ENCODE measurements around the gene DLG4. TPM values are rescaled to one million over a fixed set of nuclear protein-coding genes. Genes with fewer than 3 reads are reported as not detected.

The DLG4 gene
- total and polyA plus RNA-seq, 2 experiments from 2014 or later = 2.9 to 10.7 TPM

DNA sequence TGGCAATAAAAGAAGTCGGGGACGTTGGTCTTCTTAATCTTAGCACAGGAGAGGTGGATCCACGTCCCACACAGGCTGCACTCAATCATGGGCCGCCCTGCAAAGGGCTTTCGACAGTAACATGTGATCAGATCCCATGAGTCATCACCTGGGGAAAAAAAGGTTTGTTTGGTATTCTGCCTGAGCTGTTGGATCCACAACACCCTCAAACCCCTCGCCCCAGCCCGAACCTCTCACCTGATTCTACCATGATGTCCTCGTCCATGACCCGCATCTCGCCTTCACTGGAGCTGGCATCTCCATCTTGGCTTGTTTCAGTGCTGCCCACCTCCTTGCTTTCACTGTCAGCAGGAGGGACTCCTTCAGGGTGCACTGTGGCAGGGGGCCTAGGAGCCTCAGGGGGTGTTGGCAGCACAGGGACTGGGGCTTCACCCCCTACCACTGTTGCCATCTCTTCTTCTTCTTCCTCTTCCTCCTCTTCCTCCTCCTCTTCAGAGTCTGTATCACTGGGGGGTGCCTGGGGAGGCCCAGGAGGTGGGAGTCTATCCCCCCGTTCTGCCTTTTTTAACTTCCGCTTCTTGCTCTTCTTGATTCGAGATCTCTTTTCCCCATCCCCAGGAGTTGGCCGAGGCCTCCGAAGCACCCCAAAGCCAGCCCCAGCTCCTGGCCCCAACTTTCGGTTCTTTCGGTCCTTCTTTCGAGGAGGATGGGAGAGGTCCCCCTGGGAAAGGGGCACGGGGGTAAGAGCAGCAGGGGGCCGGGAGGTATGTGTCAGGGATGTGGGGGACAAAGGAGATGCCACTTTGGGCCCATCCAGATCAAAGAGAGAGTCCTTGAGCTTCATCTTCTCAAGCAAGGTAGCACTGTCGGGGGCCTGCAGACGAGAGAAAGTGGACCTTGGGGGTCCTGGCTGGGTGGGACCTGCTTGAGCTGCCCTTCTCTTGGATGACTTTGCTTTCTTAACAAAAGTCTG is 16.3 kb upstream of the DLG4 start:
- H3K36me3 ChIP-seq (replicated peaks; ENCODE audit: insufficient read depth, low read depth) = no peaks in the 10 kb centered on the region
- no peak overlapping the region for H2AFZ ChIP-seq
- H3K4me3 ChIP-seq = no peak overlapping the region
- H3K27me3 ChIP-seq = no peaks in the 10 kb centered on the region
- TF ChIP-seq EZH2 (IDR thresholded peaks at IDR 0.05; ENCODE audit: borderline replicate concordance) (no peak), EZH2phosphoT487 (IDR thresholded peaks at IDR 0.05; ENCODE audit: low read depth, severe bottlenecking, unreplicated experiment) (no peak)
- TF ChIP-seq, protein P1, sequence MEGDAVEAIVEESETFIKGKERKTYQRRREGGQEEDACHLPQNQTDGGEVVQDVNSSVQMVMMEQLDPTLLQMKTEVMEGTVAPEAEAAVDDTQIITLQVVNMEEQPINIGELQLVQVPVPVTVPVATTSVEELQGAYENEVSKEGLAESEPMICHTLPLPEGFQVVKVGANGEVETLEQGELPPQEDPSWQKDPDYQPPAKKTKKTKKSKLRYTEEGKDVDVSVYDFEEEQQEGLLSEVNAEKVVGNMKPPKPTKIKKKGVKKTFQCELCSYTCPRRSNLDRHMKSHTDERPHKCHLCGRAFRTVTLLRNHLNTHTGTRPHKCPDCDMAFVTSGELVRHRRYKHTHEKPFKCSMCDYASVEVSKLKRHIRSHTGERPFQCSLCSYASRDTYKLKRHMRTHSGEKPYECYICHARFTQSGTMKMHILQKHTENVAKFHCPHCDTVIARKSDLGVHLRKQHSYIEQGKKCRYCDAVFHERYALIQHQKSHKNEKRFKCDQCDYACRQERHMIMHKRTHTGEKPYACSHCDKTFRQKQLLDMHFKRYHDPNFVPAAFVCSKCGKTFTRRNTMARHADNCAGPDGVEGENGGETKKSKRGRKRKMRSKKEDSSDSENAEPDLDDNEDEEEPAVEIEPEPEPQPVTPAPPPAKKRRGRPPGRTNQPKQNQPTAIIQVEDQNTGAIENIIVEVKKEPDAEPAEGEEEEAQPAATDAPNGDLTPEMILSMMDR (IDR thresholded peaks at IDR 0.05; ENCODE audit: poor library complexity) = no peak
- no peaks in the 10 kb centered on the region for H3K9me3 ChIP-seq (ENCODE audit: low read depth)
- DNase-seq (ENCODE audit: low spot score) = peak; percentile 73
- H3K79me2 ChIP-seq = peaks cover 84% of the 10 kb centered on the region
- peaks cover 40% of the 10 kb centered on the region for H3K4me1 ChIP-seq (ENCODE audit: insufficient read depth)
- H3K9me2 ChIP-seq (replicated peaks; ENCODE audit: insufficient read depth) = no peaks in the 10 kb centered on the region
- peak overlapping the region; percentile 97 for H3K27ac ChIP-seq
- H3K4me2 ChIP-seq = peak overlapping the region; percentile 92
- WGBS (ENCODE audit: low lambda C conversion rate, missing lambda C conversion rate) = 84% methylated on average over 22 of the region's 22 CpGs
- H4K20me1 ChIP-seq (ENCODE audit: insufficient read depth, poor library complexity, severe bottlenecking) = peaks cover 21% of the 10 kb centered on the region

DNA sequence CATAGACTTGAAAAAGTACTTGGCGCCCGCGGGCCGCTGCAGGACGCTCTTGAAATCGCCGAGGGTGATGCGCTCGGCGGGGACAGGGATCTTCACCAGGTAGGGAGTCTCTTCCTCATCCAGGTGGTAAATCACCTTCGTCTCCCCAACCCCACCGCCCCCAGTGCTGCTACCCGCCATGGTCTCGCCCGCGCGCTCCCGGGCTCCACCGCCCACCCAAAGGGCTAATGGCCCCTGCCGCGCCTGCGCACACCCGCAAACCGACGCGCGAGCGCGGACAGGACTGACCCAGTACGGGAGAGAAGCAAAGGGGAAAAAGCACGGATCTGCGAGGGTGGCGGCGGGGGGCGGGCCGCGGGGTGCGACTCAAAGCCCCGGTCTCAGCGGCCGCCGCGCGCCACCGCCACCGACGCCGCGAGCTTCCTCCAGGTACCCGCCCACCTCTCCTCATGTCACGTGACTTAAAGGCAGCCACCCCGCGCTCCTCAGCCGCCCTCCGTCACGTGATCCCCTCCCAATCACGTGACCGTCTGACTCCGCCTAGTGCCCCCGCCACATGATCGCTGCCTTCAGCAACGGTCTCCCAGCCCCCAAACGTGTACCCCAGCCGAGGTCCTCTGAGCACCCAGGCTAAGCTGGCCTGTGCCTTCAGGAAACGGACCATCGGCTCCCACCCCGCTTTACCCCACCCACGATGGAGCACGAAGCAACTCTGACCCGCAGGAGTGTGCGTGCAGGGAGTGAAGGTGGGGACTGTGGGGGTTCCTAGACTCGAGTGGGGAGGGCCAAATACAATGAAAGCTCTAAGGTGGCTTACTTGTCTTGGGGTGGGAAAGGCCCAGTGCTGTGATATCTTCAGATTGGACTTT is 14.7 kb upstream of the DLG4 start, which contains the start of gene DVL2:
Gene DVL2, minus strand, starts transcription at position 435 of the 869 bp plus-strand sequence. Its CDS starts 255 bp downstream, at position 180.
- Histone ChIP-seq H2AFZ (peak within 1 kb of the TSS; percentile 43), H4K20me1 (ENCODE audit: insufficient read depth, poor library complexity, severe bottlenecking) (peaks cover 32% of the 10 kb centered on the region), H3K36me3 (replicated peaks; ENCODE audit: insufficient read depth, low read depth) (no peaks in the 10 kb centered on the region), H3K9me2 (replicated peaks; ENCODE audit: insufficient read depth) (no peaks in the 10 kb centered on the region), H3K4me1 (ENCODE audit: insufficient read depth) (peaks cover 28% of the 10 kb centered on the region), H3K27me3 (no peaks in the 10 kb centered on the region), H3K4me2 (peak within 1 kb of the TSS; percentile 92), H3K4me3 (peak within 1 kb of the TSS; percentile 88), H3K9me3 (ENCODE audit: low read depth) (no peaks in the 10 kb centered on the region), H3K79me2 (peaks cover 89% of the 10 kb centered on the region), H3K27ac (peak within 1 kb of the TSS; percentile 97)
- TF ChIP-seq, protein P1 (IDR thresholded peaks at IDR 0.05; ENCODE audit: poor library complexity) = no peak
- TF ChIP-seq EZH2 (IDR thresholded peaks at IDR 0.05; ENCODE audit: borderline replicate concordance) (no peak), EZH2phosphoT487 (IDR thresholded peaks at IDR 0.05; ENCODE audit: low read depth, severe bottlenecking, unreplicated experiment) (no peak)
- DNase-seq (ENCODE audit: low spot score) = peak; percentile 98
- WGBS (ENCODE audit: low lambda C conversion rate, missing lambda C conversion rate) = 5% methylated on average over 31 of the region's 72 CpGs

DNA sequence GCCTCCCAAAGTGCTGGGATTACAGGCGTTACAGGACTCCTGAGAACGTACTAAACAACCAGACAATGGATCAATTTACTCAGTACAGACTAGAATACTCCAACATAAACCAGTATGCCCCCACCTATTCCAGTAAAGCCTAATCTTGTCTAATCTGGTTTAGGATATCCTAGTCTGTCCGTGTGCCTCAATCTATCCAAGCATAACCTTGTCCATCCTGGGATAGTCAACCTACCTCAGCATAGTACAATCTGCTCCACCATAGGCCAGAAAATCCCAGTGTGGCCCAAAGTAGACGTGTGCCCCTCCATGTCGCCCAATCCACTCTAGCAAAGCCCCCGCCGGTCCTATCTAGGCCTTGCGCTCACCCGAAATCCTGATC is 14.1 kb upstream of the DLG4 start:
- peaks cover 37% of the 10 kb centered on the region for H4K20me1 ChIP-seq (ENCODE audit: insufficient read depth, poor library complexity, severe bottlenecking)

More for the DNA sequence above, 14.1 kb upstream of the DLG4 start:
- TF ChIP-seq EZH2 (IDR thresholded peaks at IDR 0.05; ENCODE audit: borderline replicate concordance) (no peak), EZH2phosphoT487 (IDR thresholded peaks at IDR 0.05; ENCODE audit: low read depth, severe bottlenecking, unreplicated experiment) (no peak)
- TF ChIP-seq, protein P1 (IDR thresholded peaks at IDR 0.05; ENCODE audit: poor library complexity) = no peak
- H3K36me3 ChIP-seq (replicated peaks; ENCODE audit: insufficient read depth, low read depth) = no peaks in the 10 kb centered on the region
- no peaks in the 10 kb centered on the region for H3K9me3 ChIP-seq (ENCODE audit: low read depth)
- peak overlapping the region; percentile 43 for H2AFZ ChIP-seq
- peaks cover 29% of the 10 kb centered on the region for H3K4me1 ChIP-seq (ENCODE audit: insufficient read depth)
- H3K4me3 ChIP-seq = peak overlapping the region; percentile 88
- no peaks in the 10 kb centered on the region for H3K9me2 ChIP-seq (replicated peaks; ENCODE audit: insufficient read depth)
- no peak for DNase-seq (ENCODE audit: low spot score)
- H3K79me2 ChIP-seq = peaks cover 90% of the 10 kb centered on the region
- H3K27ac ChIP-seq = peak overlapping the region; percentile 97
- H3K27me3 ChIP-seq = no peaks in the 10 kb centered on the region
- H3K4me2 ChIP-seq = peak overlapping the region; percentile 92
- 4% methylated on average over 9 of the region's 9 CpGs for WGBS (ENCODE audit: low lambda C conversion rate, missing lambda C conversion rate)

Measured in hepatocyte (in vitro differentiated cells).